Activated effector memory CD4-positive, alpha-beta T cell treated with Interleukin-2 at 50 U/mL for 16 hours (primary cell): Measurements from ENCODE around the gene ANO6.
A peak's percentile ranks its signal among the peaks of the same experiment; 100 is the strongest.
"Not testable (repeated sequence)": the region's sequence is repeated elsewhere in the genome, so short reads cannot be mapped to it uniquely, and the experiment has no call there.

Source experiments
- DNase-seq: peaks from one replicate; pipeline ENCODE4 v3.0.0-alpha.2; 2020

The ANO6 gene, protein sequence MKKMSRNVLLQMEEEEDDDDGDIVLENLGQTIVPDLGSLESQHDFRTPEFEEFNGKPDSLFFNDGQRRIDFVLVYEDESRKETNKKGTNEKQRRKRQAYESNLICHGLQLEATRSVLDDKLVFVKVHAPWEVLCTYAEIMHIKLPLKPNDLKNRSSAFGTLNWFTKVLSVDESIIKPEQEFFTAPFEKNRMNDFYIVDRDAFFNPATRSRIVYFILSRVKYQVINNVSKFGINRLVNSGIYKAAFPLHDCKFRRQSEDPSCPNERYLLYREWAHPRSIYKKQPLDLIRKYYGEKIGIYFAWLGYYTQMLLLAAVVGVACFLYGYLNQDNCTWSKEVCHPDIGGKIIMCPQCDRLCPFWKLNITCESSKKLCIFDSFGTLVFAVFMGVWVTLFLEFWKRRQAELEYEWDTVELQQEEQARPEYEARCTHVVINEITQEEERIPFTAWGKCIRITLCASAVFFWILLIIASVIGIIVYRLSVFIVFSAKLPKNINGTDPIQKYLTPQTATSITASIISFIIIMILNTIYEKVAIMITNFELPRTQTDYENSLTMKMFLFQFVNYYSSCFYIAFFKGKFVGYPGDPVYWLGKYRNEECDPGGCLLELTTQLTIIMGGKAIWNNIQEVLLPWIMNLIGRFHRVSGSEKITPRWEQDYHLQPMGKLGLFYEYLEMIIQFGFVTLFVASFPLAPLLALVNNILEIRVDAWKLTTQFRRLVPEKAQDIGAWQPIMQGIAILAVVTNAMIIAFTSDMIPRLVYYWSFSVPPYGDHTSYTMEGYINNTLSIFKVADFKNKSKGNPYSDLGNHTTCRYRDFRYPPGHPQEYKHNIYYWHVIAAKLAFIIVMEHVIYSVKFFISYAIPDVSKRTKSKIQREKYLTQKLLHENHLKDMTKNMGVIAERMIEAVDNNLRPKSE

DNA sequence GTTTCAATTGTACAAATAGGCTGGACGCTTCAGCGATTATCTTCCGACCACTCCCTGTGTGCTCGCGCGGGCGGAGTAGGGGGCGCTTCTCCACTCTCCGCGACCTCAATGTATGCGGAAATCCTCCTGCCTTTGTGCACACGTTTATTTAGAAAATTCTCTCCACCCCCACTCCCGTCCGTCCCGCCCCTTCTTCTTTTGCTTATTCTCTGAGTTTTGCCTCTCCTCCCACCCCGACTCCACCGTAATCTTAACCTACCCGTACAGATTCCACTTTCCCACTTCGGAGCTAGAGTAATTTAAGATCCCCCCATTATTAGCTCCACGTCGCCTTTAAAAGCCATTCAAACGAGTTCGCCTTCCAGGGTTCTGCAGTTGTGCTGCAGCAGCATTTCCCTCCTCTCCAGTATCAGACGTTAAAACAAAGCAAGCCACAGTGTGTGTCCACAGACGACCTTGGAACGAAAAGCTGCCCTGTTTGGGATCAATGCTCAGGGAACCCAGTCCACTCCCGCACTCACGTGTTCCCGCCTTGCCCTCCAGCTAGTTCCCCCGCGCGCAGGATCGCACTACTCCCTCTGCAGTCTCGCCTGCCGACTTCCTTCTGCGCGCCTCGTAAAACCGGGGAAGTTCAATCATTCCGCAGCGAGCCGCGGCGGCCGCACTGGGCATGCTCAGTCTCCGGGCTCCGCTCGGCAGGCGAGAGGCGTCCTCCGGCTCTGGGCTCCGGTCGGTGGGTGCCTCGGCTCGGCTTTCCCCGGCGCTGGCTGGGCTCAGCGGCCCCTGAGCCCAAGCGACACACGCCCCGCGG, at the start of gene ANO6:
Gene ANO6 (plus strand): TSS at position 677 of the 811 bp plus-strand sequence. CDS start 227 bp downstream, outside the sequence.
- DNase-seq = peak; percentile 70

DNA sequence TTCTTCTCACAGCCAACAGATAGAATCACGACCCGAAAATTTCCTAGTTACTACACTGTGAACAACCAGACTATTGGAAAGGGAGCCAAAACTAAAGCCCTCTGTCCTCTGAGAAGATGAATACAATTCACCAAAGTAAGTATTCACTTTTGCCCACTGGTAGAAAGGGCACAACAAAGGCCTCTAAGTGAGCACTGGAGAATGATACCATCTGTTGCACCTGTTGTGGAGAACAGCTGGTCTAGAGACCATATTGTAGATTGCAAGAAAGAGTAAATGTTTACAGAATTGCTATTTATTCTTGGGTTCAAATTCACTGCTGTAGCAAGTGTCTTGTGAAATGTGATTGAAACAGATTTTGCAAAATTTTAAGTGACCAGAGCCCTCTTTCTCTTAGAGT, 46.9 kb upstream of the ANO6 start:
- DNase-seq = no peak

DNA sequence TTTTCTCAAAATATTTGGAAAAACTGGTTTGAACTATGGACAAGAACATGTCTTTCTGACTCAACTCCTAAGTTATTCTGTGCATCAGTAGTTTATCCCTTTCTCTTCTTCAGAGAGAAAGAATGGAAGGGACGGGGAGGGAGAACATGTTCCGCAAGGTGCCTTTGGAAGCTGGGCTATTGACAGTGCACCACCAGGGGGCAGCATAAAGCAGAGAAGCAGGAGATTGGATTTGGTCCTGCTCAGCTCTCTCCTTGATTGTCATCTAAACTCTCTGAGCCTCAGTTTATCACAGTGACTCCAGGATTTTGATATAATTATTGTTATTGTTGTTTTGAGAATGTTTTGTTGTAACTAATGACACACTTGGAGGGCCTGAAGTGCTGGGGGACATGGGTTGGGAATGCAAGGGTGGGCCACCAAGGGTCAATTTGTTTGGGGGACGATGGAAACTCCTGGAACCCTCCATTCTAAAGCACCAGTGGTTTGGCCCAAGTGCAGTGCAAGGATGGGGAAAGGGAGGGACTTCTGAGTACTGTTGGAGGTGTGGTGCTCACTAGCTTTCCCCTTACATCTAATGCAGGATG, 45.3 kb upstream of the ANO6 start:
- DNase-seq = peak; percentile 57

DNA sequence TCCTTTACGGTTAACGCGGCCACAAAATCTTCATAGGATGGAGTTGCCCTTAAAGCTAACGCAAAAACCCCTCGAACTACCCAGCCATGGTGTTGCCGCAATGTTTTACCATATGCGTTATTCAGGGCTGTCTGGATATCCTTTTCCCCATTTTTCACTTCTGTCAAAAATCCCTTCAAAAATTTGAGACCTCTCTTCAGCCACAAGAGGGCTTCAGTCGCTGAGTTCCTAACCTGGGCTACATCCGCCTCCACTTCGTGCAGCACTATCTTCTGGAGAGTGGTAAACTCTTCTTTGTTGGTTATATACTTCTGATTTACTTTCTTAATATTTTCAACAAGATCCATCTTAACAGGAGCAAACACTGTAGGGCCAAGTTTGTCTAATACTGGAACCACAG, 42.6 kb upstream of the ANO6 start:
- not testable (repeated sequence) for DNase-seq

DNA sequence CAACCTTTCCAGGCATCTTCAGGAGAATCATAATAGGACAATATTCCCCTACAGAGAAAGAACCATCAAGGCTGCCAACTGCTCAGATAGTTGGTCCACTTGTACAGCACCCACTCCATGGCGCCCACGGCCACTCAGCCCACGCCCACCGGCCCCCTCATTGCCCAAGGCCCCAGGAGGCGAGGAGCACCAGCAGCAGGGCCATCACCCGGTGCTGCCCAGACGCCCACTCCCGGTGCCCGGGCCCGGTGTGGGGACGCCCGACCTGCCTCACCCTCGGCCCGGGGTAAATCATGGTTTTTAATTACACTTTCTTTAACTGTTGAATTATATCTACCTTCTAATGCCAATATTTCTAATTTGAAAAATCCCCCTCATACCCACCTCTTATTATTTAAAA, 41.3 kb upstream of the ANO6 start:
- no peak for DNase-seq

DNA sequence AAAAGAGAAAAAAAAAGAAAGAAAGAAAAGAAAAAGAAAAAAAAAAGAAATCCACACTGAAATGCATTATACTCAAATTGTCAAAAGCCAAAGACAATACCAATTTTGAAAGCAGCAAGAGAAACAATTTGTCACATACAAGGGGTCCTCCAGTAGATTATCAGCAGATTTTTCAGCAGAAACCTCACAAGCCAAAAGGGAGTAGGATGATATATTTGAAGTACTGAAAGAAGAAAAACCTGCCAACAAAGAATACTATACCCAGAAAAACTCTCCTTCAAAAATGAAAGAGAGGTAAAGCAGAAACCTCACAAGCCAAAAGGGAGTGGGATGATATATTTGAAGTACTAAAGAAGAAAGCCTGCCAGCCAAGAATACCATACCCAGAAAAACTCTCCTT, 37.1 kb upstream of the ANO6 start:
- DNase-seq = no peak

DNA sequence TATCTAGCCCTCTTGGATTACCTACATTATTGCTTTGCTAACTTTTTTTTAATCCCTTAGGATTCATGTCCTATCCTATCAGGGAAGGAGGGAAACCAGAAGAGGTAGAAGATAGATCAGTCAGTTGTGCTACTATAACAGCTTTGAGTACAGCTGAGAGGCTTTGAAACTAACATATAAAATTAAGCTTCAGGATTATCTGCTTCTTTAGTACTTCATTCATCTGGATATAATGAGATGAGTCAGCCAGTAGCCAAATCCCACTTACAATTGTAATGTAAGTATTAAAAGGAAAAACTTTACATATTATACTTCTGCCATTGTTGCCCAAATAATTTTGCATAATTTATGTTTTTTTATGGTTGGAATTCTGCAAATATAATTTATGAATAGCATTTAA, 33.4 kb upstream of the ANO6 start:
- DNase-seq = no peak

DNA sequence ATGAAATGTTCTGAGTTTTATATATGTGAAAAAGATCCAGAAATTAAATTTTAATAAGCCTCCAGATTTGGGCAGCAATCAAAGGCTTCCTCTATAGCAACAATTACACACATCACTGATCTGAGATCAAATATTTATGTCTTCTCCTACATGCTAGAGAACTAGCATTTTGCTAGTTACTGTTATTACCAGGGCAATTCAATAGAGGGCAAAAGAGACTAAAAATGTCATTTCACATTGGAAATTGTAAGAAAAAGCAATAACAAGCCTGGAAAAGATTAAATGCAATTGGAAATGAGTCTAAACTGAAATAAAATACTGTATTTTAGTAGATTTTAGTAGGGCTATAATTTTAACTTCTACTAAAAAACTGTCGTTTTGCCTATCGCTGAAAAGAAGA, 32.6 kb upstream of the ANO6 start:
- DNase-seq = no peak

DNA sequence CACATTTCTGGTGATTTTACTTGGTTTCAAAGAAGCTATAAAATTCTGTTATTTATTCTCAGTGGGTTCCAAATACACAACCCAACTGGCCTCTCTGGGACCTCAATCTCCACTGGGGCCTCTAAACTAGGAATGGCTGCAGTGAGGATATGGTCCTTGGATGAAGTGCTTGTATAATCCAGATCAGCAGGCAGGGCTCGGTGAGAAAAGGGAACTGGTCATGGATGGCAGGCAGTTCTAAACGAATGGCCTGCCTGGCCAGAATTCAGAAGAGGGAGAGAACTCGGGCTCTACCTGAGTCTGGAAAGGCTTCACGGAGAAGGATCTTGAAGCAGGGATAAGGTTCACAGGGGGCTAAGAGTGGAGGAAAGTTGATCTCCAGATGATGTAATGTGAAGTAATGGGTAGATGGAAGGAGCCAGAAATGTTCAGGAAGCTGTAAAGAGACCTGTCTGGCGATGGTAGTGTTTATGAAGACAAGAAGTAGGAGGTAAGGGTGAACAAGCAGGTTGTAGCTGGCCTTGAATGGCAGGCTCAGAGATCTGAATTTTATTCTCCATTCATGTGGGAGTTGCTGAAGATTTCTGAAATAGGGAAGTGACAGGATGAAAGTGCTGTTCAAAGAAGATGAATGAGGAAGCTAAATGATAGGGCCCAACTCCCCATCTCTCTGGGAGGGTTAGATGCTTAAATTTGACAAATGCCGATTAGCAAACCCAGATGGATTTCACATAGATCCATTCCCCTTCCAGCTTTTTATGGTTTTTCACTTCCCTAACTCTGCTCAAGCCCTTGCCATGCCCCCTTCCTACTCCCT, 31.5 kb upstream of the ANO6 start:
- no peak for DNase-seq

DNA sequence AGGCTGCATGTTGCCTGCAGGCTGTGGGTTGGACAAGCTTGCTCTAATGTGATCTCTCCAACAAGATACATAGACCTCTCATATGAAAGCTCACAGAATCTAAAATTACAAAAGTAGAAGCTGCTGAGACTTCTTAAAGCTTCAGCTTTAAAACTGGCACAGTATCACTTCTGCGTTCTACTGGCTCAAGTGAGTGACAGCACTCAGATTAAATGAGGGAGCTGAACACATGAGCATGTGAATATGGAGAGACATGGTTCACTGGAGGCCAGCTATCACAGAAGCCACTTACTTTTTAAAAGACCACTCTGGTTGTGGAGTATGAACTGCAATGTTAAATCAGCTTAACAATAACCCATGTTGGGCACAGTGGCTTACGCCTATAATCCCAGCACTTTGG, 29.1 kb upstream of the ANO6 start:
- DNase-seq = no peak

DNA sequence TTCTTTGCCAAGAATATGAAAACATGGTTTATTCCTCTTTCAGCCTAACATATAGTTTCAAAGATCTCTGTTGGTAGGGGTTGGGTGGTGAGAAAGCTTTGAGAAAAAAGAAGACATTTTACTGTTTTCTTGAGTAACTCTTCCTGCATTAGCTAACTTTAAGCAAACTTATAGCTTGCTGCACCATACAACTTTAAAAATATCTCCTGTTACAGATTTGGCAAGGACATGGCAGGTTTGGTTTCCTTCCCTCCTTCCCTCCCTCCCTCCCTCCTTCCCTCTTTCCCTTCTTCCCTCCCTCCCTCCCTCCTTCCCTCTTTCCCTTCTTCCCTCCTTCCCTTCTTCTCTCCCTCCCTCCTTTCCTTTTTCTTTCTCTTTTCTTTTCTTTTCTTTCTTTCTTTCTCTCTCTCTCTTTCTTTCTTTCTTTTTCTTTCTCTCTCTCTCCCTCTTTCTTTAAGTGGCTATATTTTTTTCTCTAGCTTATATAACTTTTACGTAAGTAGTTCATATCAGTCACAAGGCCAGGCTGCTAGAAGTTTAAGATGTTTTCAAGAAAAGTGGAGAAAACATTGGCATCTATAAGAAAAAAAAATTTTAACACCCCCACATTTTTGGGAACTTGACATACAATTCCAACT, 26.0 kb upstream of the ANO6 start:
- no peak for DNase-seq

DNA sequence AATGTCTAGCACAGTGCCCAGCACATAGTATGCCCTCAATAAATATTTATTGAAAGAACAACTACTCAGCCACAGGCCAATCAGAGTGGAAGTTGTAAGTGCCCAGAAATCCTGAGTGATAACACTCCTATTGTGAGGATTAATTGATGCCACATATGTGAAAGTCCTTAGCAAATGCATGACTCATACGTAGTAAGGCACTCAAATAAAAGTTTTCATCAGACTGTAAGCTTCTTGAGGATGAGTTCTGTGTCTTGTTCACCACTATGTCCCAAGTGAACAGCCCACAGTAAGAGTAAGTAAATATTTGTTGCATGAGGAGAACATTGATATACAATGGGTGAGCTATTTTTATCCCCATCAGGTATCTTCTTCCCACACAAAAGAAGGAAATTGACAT, 24.7 kb upstream of the ANO6 start:
- DNase-seq = no peak

DNA sequence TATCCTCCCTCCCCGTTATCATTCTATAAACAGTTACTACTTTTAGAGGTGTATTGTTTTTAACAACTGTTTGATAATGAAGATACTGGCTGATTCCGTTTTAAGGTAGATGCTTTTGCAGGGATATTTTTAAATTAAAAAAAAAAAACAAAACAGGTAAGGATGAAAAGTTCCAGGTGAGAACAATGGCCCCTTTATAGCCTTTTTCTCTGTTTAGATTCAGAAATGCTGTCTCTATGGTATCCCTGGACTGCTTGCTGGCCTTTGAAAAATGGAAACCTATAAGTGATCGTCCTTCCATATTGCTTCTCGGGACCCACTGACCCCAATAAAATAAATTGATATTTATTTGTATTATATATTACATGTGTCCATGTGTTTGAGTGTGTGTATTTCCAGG, 23.2 kb upstream of the ANO6 start:
- no peak for DNase-seq

DNA sequence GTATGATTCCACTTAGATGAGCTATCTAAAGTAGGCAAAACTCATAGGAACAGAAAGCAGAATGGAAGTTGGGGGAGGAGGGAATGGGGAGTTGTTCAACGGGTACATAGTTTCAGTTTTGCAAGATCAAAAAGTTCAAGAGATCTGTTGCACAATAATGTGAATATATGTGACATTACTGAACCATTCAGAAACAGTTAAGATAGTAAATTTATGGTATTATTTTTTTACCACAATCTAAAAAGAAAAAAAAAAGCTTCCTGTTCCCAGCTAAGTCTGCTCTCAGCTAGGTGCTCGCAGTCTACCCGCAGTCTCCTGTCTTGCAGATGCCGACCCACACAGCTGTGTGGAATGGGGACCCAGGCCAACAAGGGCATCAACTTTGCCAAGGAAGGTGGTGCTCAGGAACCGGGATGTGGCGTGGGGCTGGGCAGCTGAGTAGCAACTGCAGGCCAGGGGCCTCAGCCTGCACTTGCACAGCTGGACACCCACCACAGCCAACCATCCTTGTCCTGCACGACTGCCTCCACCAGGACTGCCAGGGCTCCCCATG, 15.3 kb upstream of the ANO6 start:
- no peak for DNase-seq

DNA sequence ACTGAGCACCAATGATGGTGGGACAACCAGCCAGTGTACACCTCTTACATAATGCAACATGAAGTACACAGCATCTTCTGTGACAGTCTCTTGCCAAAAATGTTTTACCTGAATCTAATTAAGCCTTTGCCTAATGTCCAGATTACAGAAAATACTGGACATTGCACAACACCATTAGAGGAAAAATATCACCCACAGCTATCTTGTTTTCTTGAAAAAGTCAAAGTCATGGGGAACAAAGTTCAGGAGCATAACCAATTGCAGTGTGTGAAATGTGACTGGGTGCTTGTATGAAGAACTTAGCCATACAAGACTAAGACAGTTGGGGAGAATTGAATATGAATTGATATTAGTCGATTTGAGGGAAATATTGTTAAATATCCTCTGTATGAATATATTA, 12.1 kb upstream of the ANO6 start:
- no peak for DNase-seq

DNA sequence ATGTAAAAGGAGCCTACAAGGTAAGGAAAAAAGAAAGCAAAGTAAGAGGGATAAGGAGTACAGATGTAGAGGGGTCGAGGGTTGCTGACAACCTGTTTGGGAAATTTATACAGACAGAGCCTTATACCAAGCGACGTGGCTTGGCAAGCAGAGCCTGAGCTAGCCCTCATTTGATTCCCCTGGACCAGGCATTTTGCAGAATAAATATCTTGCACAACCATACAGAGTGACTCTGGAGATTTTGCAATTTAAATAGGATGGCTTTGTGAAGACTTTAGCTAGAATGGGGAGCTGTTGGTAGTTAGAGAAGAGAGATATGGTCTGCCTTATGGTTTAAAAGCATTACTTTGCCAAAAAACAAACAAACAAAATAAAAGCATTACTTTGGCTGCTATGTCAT, 11.1 kb upstream of the ANO6 start:
- no peak for DNase-seq

DNA sequence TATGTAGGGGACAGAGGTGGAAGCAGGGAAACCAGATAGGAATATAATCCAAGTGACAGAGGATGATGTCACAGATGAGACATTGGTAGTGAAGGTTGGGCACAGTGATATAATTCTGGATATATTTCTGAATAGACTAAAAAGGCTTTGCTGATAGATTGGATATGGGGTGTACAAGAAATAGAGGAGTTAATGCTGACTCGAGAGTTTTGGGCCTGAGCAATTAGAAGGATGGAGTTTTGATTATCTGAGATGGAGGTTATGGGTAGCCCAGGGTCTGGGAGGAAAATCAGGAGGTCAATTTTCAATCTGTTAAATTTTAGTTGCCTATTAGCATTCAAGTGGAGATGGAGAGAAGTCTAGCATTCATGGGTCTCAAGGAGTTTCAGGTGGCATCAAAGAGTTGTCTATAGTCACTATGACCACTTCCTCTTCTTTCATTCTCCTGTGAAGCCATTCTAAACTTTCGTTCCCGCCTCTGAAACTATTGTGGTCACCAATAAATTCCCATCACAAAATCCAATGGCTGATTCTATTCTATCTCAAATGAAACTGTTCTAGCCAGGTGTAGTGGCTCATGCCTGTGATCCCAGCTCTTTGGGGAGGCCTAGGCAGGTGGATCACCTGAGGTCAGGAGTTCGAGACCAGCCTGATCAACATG, 10.6 kb upstream of the ANO6 start:
- DNase-seq = no peak

DNA sequence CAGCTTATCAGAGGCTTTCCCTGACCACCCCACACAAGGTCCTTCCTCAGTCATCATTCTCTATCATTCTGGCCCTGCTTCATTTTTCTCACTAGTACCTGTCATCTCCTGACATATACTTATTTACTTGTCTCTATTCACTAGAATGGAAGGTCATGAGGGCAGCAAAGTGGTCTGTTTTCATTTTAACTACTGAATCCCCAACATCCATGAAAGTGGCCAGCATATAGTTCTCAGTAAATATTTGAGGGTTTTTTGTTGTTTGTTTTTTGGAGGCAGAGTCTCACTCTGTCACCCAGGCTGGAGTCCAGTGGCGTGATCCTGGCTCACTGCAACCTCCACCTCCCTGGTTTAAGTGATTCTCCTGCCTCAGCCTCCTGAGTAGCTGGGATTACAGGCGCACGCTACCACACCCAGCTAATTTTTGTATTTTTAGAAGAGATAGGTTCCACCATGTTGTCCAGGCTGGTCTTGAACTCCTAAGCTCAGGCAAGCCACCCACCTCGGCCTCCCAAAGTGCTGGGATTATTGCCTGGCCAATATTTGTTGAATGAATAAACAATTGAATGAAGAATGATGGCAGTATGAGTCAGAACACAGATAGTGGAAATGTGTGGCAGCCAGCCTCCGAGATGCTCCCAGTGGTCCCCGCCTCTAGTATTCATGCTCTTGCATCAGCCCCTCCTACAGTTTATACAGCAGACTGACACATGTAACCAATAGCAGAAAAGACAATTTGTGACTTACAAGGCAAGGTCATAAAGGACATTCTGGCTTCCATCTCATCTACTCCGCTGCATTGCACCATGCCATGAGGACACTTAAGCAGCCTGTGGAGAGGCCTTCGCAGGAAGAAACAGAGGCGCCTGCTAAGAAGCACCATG, 7.0 kb upstream of the ANO6 start:
- DNase-seq = no peak

DNA sequence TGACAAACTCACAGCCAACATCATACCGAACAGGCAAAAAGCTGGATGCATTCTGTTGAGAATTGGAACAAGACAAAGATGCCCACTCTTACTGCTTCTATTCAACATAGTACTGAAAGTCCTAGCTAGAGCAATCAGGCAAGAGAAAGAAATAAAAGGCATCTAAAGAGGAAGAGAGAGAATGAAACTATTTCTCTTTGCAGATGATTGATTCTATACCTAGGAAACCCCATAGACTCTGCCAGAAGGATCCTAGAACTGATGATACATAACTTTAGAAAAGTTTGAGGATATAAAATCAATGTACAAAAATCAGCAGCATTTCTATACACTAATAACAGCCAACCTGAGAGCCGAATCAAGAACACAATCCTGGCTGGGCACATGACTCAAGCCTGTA, 6.1 kb upstream of the ANO6 start:
- DNase-seq = no peak

DNA sequence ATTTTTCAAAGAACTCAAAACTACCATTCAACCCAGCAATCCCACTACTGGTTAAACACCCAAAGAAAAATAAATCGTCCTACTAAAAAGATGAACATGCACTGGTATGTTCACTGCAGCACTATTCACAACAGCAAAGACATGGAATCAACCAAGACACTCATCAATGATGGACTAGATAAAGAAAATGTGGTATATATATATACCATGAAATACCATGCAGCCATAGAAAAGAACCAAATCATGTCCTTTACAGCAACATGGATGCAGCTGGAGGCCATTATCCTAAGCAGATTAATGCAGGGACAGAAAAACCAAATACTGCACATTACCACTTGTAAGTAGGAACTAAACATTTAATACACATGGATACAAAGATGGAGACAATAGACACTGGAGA, 3.8 kb upstream of the ANO6 start:
- DNase-seq = no peak
